GM19025 (cell line): Measurements from ENCODE around the gene RGS19.

Experiments used
- ATAC-seq: cut with Tn5 transposase; IDR thresholded peaks from one replicate; pipeline ENCODE4 v1.9.1; 2021; ENCODE audit warnings: mild to moderate bottlenecking, low read depth, moderate library complexity; ENCODE audit not compliant: unreplicated experiment

The RGS19 gene

GRCh38 chr20:64077876-64078551, 1.3 kb downstream of the RGS19 start:
- no peak for ATAC-seq

GRCh38 chr20:64077541-64077875, 1.8 kb downstream of the RGS19 start:
- ATAC-seq, result no peak

- no peak for ATAC-seq
Observed at GRCh38 chr20:64077094-64077493, 2.2 kb downstream of the RGS19 start.

GRCh38 chr20:64076061-64076997, 3.0 kb downstream of the RGS19 start:
- no peak for ATAC-seq

- ATAC-seq, result no peak
Observed at GRCh38 chr20:64075556-64075955, 3.8 kb downstream of the RGS19 start.

- no peak for ATAC-seq
Observed at GRCh38 chr20:64074963-64075362, 4.4 kb downstream of the RGS19 start.

GRCh38 chr20:64074184-64074789, 5.0 kb downstream of the RGS19 start:
- ATAC-seq, result no peak

- no peak for ATAC-seq
Observed at GRCh38 chr20:64073476-64074183, 5.7 kb downstream of the RGS19 start.

GRCh38 chr20:64072498-64073063, 6.7 kb downstream of the RGS19 start:
- ATAC-seq, result no peak

GRCh38 chr20:64071341-64072332, 7.7 kb downstream of the RGS19 start:
- ATAC-seq, result no peak

GRCh38 chr20:64070244-64070993, 8.9 kb downstream of the RGS19 start:
- ATAC-seq, result no peak

- no peak for ATAC-seq
Observed at GRCh38 chr20:64069614-64070243, 9.6 kb downstream of the RGS19 start.

- no peak for ATAC-seq
Observed at GRCh38 chr20:64069209-64069613, 10.1 kb downstream of the RGS19 start.

- no peak for ATAC-seq
Observed at GRCh38 chr20:64068386-64069208, 10.7 kb downstream of the RGS19 start.

- ATAC-seq, result no peak
Observed at GRCh38 chr20:64067733-64068307, 11.5 kb downstream of the RGS19 start.

- no peak for ATAC-seq
Observed at GRCh38 chr20:64067005-64067632, 12.2 kb downstream of the RGS19 start.

- peak; percentile 30 for ATAC-seq
Observed at GRCh38 chr20:64065974-64066343, 13.4 kb downstream of the RGS19 start.
